Measurements from ENCODE around the gene TBC1D17. TPM values are rescaled to one million over a fixed set of nuclear protein-coding genes. Genes with fewer than 3 reads are reported as not detected.

Gene TBC1D17
- total and polyA plus RNA-seq, 2 of the 13 experiments (the other 11 are each of a cell fraction or from before 2014, with no cell fraction given), result 9.7 to 16.9 TPM

DNA sequence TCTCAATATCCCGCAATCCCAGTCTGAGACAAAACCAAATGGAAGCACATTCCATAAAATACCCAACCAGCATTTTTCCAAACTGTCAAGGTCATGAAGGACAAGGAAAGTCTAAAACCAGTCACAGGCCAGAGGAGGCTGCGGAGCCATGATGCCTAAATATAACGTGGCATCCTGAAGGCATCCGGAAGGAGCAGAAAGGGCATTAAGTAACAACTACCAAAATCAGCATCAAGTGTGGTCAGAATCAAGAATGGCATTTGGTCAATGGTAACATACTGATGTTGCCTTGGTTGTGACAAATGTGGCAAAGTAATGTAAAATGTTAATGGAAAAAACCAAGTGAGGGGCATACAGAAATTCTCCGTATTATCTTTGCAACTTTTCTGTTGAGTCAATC, 48.0 kb downstream of the TBC1D17 start (continued):
- TF ChIP-seq, protein P1, sequence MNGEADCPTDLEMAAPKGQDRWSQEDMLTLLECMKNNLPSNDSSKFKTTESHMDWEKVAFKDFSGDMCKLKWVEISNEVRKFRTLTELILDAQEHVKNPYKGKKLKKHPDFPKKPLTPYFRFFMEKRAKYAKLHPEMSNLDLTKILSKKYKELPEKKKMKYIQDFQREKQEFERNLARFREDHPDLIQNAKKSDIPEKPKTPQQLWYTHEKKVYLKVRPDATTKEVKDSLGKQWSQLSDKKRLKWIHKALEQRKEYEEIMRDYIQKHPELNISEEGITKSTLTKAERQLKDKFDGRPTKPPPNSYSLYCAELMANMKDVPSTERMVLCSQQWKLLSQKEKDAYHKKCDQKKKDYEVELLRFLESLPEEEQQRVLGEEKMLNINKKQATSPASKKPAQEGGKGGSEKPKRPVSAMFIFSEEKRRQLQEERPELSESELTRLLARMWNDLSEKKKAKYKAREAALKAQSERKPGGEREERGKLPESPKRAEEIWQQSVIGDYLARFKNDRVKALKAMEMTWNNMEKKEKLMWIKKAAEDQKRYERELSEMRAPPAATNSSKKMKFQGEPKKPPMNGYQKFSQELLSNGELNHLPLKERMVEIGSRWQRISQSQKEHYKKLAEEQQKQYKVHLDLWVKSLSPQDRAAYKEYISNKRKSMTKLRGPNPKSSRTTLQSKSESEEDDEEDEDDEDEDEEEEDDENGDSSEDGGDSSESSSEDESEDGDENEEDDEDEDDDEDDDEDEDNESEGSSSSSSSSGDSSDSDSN (CRISPR knock-in tag; IDR thresholded peaks at IDR 0.05), result no peak
- TF ChIP-seq ZSCAN31 (CRISPR knock-in tag; IDR thresholded peaks at IDR 0.05; ENCODE audit: low read depth), result no peak
- TF ChIP-seq ISX (CRISPR knock-in tag; conservative IDR thresholded peaks at IDR 0.05), result no peak

DNA sequence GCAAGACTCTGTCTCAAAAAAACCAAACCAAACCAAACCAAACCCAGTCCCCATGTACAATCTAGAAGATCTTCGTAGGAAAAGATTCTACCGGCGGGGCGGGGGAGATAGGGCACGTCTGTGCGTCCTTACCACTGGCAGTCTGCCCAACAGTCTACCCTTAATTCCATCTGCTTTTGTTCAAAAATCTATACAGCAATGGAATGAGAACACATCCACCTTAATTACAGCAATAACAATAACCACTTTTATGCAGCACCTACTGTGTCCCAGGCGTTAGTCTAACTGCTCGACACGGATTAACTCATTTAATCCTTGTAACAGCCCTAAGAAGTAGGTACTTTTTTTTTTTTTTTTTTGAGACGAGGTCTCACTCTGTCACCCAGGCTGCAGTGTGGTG, 49.0 kb downstream of the TBC1D17 start:
- no peak for ATAC-seq
- Histone ChIP-seq H3K4me3 (replicated peaks in 1 of 3; ENCODE audit: insufficient read depth in 1 of 3, low read depth in 2 of 3, low read length in 3 of 3) (no peak overlapping the region), H4K20me1 (ENCODE audit: insufficient read depth, low read length) (no peaks in the 10 kb centered on the region; the same call in 1 of the 2 replicates), H3K4me2 (ENCODE audit: low read depth, low read length) (no peak overlapping the region), H3K79me2 (ENCODE audit: insufficient read depth, low read length) (peaks cover 56% of the 10 kb centered on the region), H3K27ac (ENCODE audit: extremely low read length, insufficient read depth, low read length) (no peak overlapping the region), H2AFZ (ENCODE audit: low read length) (no peak overlapping the region), H3K4me1 (ENCODE audit: insufficient read depth, low read length) (peaks cover 27% of the 10 kb centered on the region), H3K9ac (ENCODE audit: insufficient read depth, low read depth, low read length) (no peak overlapping the region), H3K36me3 (replicated peaks in 1 of 2; ENCODE audit: control insufficient read depth in 1 of 2, insufficient read depth in 2 of 2, low read length in 2 of 2) (peaks cover 15 to 44% of the 10 kb centered on the region in 2 experiments; a peak in 4 of 5 replicates), H3K9me3 (ENCODE audit: low read length) (no peaks in the 10 kb centered on the region), H3K27me3 (ENCODE audit: control insufficient read depth in 1 of 2, insufficient read depth in 2 of 2, low read length in 2 of 2) (no peaks in the 10 kb centered on the region; a peak in 1 of 5 replicates)
- in situ Hi-C loops (cut with HindIII; ENCODE audit: extremely low pct_ligation_motif_present, low pct_unique_long_range_greater_than_20kb) (no loop called here), intact Hi-C loops (cut with micrococcal nuclease; ENCODE audit: unreplicated experiment) (no loop called here)
- 89% methylated on average over 10 of the region's 10 CpGs for WGBS (ENCODE audit: low lambda C conversion rate)
- ChIA-PET POLR2A (no interaction called here), CTCF (ENCODE audit: low intra/inter-chr PET ratio, low total read pairs) (no interaction called here)
- no peak for FAIRE-seq
- TF ChIP-seq ZNF225 (CRISPR knock-in tag; IDR thresholded peaks at IDR 0.05) (no peak), ZNF761 (CRISPR knock-in tag; conservative IDR thresholded peaks at IDR 0.05) (no peak), ZNF333 (CRISPR knock-in tag; IDR thresholded peaks at IDR 0.05; ENCODE audit: borderline replicate concordance) (no peak), SRSF1 (optimal IDR thresholded peaks at IDR 0.05; ENCODE audit: low read depth, low read length) (no peak)
- TF ChIP-seq, protein P2, sequence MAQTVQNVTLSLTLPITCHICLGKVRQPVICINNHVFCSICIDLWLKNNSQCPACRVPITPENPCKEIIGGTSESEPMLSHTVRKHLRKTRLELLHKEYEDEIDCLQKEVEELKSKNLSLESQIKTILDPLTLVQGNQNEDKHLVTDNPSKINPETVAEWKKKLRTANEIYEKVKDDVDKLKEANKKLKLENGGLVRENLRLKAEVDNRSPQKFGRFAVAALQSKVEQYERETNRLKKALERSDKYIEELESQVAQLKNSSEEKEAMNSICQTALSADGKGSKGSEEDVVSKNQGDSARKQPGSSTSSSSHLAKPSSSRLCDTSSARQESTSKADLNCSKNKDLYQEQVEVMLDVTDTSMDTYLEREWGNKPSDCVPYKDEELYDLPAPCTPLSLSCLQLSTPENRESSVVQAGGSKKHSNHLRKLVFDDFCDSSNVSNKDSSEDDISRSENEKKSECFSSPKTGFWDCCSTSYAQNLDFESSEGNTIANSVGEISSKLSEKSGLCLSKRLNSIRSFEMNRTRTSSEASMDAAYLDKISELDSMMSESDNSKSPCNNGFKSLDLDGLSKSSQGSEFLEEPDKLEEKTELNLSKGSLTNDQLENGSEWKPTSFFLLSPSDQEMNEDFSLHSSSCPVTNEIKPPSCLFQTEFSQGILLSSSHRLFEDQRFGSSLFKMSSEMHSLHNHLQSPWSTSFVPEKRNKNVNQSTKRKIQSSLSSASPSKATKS (CRISPR knock-in tag; IDR thresholded peaks at IDR 0.05), result no peak
- BruUV-seq (replicated peaks), result no TSS peak
- no peak for DNase-seq (ENCODE audit: low spot score)
